ENCODE measurements around the gene ST6GALNAC1. TPM values are rescaled to one million over a fixed set of nuclear protein-coding genes. Genes with fewer than 3 reads are reported as not detected.

Gene ST6GALNAC1
- polyA plus RNA-seq, 1 experiment: not detected

DNA sequence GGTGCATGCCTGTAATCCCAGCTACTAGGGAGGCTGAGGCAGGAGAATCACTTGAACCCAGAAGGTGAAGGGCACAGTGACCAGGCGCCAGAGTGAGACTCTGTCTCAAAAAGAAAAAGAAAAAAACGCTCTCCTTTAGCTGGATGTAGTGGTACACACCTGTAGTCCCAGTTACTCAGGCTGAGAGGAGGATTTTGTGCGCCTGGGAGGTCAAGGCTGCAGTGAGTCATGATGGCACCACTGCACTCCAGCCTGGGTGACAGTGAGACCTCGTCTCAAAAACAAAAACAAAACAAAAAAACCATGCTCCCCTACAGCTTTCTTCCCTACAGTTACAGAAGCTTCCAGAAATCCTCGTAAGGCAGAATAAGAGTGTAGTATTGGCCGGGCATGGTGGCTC lies 33.1 kb upstream of the ST6GALNAC1 start:
- no peaks in the 10 kb centered on the region for H3K27me3 ChIP-seq (ENCODE audit: control insufficient read depth, insufficient read depth, low read length)
- no peak overlapping the region for H3K27ac ChIP-seq (ENCODE audit: low read depth, low read length)
- TF ChIP-seq, protein P1, sequence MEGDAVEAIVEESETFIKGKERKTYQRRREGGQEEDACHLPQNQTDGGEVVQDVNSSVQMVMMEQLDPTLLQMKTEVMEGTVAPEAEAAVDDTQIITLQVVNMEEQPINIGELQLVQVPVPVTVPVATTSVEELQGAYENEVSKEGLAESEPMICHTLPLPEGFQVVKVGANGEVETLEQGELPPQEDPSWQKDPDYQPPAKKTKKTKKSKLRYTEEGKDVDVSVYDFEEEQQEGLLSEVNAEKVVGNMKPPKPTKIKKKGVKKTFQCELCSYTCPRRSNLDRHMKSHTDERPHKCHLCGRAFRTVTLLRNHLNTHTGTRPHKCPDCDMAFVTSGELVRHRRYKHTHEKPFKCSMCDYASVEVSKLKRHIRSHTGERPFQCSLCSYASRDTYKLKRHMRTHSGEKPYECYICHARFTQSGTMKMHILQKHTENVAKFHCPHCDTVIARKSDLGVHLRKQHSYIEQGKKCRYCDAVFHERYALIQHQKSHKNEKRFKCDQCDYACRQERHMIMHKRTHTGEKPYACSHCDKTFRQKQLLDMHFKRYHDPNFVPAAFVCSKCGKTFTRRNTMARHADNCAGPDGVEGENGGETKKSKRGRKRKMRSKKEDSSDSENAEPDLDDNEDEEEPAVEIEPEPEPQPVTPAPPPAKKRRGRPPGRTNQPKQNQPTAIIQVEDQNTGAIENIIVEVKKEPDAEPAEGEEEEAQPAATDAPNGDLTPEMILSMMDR (IDR thresholded peaks at IDR 0.05; ENCODE audit: low read depth, low read length): no peak
- POLR2A ChIA-PET: no interaction called here
- H3K9me3 ChIP-seq (ENCODE audit: control insufficient read depth, insufficient read depth, low read length): no peaks in the 10 kb centered on the region
- no peak for DNase-seq (ENCODE audit: low read depth, low spot score)
- CTCF ChIA-PET: no interaction called here
- no peak overlapping the region for H3K4me3 ChIP-seq (ENCODE audit: low read depth, low read length)

- Histone ChIP-seq H3K27me3 (ENCODE audit: control insufficient read depth, insufficient read depth, low read length) (no peaks in the 10 kb centered on the region), H3K27ac (ENCODE audit: low read depth, low read length) (no peak overlapping the region), H3K9me3 (ENCODE audit: control insufficient read depth, insufficient read depth, low read length) (no peaks in the 10 kb centered on the region), H3K4me3 (ENCODE audit: low read depth, low read length) (no peak overlapping the region)
- POLR2A ChIA-PET: no interaction called here
- TF ChIP-seq, protein P1 (IDR thresholded peaks at IDR 0.05; ENCODE audit: low read depth, low read length): no peak
- DNase-seq (ENCODE audit: low read depth, low spot score): no peak
- CTCF ChIA-PET: no interaction called here
These were observed 32.1 kb upstream of the ST6GALNAC1 start for GRCh38 chr17:76675648-76676047.

DNA sequence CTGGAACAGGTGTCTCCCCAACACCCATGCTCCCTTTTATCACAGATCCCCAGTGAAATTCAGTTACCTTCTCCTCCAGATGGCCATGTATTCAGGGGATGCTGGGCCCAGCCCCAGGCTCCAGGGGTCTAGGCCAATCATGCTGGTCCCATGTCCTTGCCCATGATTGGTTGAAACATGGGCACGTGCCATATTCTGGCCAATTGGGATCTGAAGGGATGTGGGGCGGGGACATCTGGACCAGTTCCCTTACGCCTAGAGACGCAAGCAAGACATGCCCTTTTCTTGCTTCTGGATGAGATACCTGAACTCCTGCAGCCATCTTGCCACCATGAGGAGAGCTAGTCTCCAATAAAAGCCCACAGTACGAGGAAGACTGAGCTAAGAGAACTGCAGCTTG lies 31.0 kb upstream of the ST6GALNAC1 start:
- Histone ChIP-seq H3K9me3 (ENCODE audit: control insufficient read depth, insufficient read depth, low read length) (no peaks in the 10 kb centered on the region), H3K4me3 (ENCODE audit: low read depth, low read length) (no peak overlapping the region), H3K27ac (ENCODE audit: low read depth, low read length) (no peak overlapping the region), H3K27me3 (ENCODE audit: control insufficient read depth, insufficient read depth, low read length) (no peaks in the 10 kb centered on the region)
- ChIA-PET POLR2A (interaction anchor here (0.6 kb wide), 1 partner anchor 175 kb away, joined by 9 read pairs; no protein-coding TSS in a partner anchor), CTCF (interaction anchor here (1.5 kb wide), 1 partner anchor 152 kb away, joined by 5 read pairs; no protein-coding TSS in a partner anchor)
- DNase-seq (ENCODE audit: low read depth, low spot score): no peak
- TF ChIP-seq, protein P1 (IDR thresholded peaks at IDR 0.05; ENCODE audit: low read depth, low read length): no peak

- ChIA-PET POLR2A (interaction anchor here (0.7 kb wide), 1 partner anchor 38 kb away, joined by 4 read pairs; no protein-coding TSS in a partner anchor), CTCF (interaction anchor here (1.5 kb wide), 1 partner anchor 151 kb away, joined by 5 read pairs; no protein-coding TSS in a partner anchor)
- no peak for DNase-seq (ENCODE audit: low read depth, low spot score)
- no peak overlapping the region for H3K4me3 ChIP-seq (ENCODE audit: low read depth, low read length)
- no peaks in the 10 kb centered on the region for H3K27me3 ChIP-seq (ENCODE audit: control insufficient read depth, insufficient read depth, low read length)
- TF ChIP-seq, protein P1 (IDR thresholded peaks at IDR 0.05; ENCODE audit: low read depth, low read length): no peak
- H3K27ac ChIP-seq (ENCODE audit: low read depth, low read length): peak overlapping the region; percentile 31
- no peaks in the 10 kb centered on the region for H3K9me3 ChIP-seq (ENCODE audit: control insufficient read depth, insufficient read depth, low read length)
These were observed 30.2 kb upstream of the ST6GALNAC1 start for GRCh38 chr17:76673729-76674128.

GRCh38 chr17:76672892-76673291 lies 29.3 kb upstream of the ST6GALNAC1 start:
- TF ChIP-seq, protein P1 (IDR thresholded peaks at IDR 0.05; ENCODE audit: low read depth, low read length): no peak
- POLR2A ChIA-PET: no interaction called here
- H3K27me3 ChIP-seq (ENCODE audit: control insufficient read depth, insufficient read depth, low read length): no peaks in the 10 kb centered on the region
- H3K27ac ChIP-seq (ENCODE audit: low read depth, low read length): no peak overlapping the region
- no peaks in the 10 kb centered on the region for H3K9me3 ChIP-seq (ENCODE audit: control insufficient read depth, insufficient read depth, low read length)
- no peak for DNase-seq (ENCODE audit: low read depth, low spot score)
- no peak overlapping the region for H3K4me3 ChIP-seq (ENCODE audit: low read depth, low read length)
- CTCF ChIA-PET: interaction anchor here (0.7 kb wide), 1 partner anchor 55 kb away, joined by 3 read pairs; no protein-coding TSS in a partner anchor

Measured in AG04450 (cell line).